ENCODE measurements around the gene STARD7.
"Not testable (repeated sequence)": the region's sequence is repeated elsewhere in the genome, so short reads cannot be mapped to it uniquely, and the experiment has no call there.

The STARD7 gene

GRCh38 chr2:96163768-96164429, 44.7 kb downstream of the STARD7 start:
- no peak for DNase-seq (ENCODE audit: low spot score)

- no peak for DNase-seq (ENCODE audit: low spot score)
These were observed 45.2 kb downstream of the STARD7 start for GRCh38 chr2:96163415-96163767.

- DNase-seq (ENCODE audit: low spot score), result no peak
These were observed 46.7 kb downstream of the STARD7 start for GRCh38 chr2:96161898-96162297.

GRCh38 chr2:96160366-96160765, 48.3 kb downstream of the STARD7 start:
- not testable (repeated sequence) for DNase-seq (ENCODE audit: low spot score)

DNA sequence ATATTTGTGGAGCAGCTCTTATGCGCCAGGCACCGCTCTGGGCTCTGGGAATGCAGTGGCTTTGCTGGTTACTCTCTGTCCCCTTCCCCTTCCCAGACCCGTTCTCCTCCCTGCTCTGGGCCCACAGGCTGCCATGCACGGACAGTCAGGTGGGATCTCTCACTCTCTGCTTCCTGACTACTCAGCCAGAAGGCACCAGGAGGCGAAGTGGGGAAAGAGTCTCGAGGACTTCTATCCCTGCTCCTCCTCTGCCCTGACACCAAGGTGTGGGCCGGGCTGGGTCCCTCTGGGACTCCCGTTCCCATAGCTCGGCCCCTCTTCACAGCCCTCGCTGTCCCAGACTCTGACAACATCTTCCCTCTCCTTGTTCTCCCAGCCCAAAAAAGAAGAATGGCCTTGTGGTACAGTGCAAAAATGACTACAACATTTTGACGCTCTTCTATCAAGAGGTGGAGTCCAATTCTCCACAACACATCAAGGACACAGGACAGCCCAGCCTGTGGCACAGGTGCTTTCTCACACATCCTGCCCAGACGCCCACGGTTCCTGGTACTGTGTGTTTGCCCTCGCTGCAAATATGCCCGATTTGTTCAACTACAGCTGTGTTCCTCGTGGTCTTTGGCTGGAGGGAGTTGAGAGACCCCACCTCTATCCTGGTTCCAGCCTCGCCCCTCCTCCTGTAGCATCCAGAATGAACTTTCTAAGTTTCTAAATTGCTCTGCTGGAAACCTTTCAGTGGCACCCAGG, 49.4 kb downstream of the STARD7 start:
- no peak for DNase-seq (ENCODE audit: low spot score)

DNA sequence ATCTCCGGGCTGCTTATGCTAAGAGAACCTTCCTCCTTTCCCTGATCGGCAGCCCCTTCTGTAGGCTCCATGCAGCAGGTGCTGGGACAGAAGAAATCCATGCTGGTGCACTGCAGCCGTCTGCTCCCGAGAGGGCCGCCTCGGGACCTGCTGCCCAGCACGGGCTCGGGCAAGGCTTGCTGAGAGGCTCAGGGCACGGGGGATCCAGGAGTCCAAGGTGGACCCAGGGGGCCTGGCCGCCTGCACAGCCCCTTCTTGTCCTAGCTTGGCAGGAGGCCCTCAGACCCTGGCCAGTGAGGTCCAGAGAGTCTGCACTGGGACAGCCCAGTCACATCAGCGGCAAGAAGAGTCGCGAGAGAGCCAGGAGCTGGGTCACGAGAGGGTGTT, 50.1 kb downstream of the STARD7 start:
- DNase-seq (ENCODE audit: low spot score), result no peak

DNA sequence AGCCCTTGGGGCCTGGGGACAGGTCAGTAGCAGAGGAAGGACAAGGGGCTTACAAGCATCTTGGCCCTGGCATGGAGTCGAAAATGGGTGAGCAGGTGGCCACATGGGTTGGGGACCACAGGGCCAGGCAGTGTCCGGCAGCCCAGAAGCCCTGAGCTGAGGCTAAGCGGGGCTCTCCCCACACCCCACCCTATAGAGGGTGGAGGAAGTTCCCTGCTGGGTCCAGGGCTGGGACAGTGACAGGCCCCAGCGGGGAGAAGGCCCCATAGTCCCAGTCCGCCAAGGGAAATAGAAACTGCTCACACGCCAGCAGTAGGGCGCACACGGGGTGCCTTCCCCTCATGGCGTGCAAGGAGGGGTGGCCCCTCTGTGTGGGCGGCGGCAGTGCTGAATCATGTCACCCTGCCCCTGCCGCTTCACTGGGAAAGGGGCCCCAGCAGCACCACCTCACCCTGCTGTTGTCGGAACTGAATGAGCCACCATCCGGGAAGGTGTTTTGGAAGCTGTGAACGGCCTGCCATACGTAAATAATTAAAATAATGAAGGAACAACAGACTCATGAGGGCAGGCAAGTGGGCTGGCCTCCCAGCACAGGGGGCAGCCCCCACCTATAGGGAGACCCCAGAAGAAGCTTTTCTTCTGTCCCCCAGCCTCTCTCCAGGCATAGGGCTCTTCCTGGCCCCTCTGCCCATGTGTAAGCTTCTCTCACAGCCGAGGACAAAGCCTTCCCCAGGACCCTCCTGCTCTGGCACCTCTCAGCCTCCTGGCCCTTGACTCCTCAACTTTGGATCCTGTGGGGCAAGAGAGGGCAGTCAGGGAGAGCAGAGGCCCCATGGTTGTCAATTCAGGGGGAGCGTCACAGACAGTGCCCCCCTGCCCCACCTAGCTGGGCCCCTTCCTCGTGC, 50.7 kb downstream of the STARD7 start:
- no peak for DNase-seq (ENCODE audit: low spot score)

- no peak for DNase-seq (ENCODE audit: low spot score)
These were observed 51.5 kb downstream of the STARD7 start for GRCh38 chr2:96156926-96157648.

DNA sequence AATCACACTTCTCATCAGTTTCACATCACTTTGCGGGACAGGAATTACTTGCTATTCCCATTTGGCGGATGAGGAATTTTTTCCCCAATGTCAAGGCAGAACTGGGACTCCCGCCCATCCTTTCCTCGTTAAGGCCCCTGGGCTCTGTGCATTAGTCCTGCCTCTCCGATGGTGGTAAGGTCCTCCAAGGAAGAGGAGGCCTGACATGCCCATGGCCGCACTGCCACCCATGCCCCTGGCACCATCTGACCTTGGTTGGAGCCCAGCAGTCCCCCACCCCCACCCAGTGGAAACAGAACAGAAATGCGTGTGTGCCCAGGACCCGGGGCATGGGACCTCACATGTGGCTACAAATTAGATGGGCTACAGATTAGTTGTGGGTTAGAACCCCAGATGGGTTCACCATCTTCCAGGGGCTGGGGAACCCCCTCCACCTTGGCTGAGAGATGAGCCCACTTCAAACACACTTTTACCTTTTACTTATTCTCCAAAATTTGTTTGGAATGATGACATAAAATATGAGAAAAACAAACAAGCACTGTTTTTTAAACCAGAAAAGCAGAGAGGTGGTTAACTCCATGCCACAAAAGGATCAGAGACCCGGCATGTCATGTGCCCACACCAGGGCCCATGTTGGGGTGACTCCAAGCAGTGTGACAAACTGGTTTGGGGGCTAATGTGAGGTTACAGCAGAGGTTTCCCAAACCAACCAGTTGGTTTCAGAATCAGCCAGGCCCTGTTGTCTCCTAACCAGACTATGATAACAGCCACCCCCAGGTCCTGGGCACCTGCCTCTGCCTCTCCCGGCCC, 52.4 kb downstream of the STARD7 start:
- no peak for DNase-seq (ENCODE audit: low spot score)

GRCh38 chr2:96154506-96155380, 53.9 kb downstream of the STARD7 start:
- DNase-seq (ENCODE audit: low spot score), result no peak

- no peak for DNase-seq (ENCODE audit: low spot score)
These were observed 54.6 kb downstream of the STARD7 start for GRCh38 chr2:96153991-96154431.

DNA sequence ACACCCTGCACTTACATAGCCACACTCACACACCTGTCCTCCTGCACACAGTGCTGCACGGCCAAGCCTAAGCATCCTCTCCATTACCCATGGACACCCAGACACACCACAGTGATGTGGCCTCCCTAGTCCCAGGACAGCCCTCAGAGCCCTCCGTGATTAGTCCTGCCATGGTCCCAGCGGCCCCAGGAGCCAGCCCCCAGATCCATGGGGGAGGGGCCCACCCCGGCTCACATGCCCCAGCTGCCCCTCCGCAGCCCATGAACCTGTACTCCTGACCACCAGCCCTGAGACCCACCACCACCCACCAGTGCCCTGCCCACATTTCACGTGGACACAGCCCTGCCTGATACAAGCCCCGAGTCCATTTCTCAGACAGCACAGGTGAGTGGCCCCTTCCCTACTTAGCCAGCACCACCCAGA, 55.3 kb downstream of the STARD7 start:
- no peak for DNase-seq (ENCODE audit: low spot score)

- no peak for DNase-seq (ENCODE audit: low spot score)
These were observed 56.1 kb downstream of the STARD7 start for GRCh38 chr2:96152304-96153161.

DNA sequence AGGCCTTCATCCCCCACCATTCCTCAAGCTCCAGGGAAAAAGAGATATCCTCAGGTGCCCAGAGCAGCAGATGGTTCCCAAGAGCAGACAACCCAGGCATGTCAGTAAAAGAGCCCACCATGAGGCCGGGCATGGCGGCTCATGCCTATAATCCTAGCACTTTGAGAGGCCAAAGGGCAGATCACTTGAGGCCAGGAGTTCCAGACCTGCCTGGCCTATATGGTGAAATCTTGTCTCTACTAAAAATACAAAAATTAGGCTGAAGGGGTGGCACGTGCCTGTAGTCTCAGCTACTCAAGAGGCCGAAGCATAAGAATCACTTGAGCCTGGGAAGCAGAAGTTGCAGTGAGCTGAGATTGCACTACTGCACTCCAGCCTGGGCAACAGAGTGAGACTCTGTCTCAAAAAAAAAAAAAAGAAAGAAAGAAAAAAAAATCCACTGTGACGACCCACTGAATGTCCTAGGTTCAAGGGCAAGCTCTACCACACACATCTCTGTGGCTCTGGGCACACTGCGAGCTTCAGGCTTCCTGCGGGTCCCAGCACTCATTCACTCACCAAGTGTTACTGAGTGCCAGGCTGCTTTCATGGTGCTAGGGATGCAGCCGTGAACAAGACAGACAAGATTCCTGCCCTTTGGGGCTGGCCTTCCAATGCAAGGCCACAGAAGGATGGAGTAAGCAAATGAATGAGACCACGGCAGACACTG, 56.9 kb downstream of the STARD7 start:
- DNase-seq (ENCODE audit: low spot score), result no peak

DNA sequence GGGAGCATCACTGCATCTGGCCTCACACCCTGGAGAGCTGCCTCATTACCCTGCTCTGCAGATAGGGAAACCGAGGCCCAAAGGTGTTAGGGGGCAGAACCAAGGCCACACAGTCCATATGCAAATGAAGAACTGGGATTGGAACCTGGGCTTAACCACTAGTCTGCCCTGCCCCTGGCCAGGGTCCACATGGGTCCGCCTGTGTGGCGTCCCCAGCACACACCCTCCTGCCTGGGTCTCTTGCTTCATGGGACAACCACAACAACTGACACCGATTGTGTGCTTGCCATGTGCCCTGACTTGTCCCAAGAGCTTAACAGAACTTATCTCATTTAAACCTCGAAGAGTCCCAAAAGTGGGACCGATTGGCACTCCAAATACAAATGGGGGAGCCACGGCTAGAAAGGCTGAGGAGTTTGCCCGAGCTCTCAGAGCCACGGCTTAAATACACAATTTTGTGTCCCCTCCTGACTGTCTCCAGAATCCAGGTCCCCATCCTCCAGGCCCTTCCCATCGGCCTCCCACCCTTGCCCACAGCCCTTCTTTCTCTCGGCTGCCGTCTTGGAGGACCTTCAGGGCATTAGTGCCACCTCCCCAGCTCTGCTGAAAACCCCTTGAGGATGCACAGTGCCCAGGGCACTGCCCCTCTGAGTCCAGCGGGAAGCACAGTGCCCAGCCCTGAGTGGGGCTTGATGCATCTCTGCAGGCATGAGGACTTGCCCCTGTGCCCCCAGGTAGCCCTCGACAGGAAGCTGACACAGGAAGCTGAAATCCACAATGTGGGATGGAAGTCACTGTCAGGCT, 57.6 kb downstream of the STARD7 start:
- no peak for DNase-seq (ENCODE audit: low spot score)

DNA sequence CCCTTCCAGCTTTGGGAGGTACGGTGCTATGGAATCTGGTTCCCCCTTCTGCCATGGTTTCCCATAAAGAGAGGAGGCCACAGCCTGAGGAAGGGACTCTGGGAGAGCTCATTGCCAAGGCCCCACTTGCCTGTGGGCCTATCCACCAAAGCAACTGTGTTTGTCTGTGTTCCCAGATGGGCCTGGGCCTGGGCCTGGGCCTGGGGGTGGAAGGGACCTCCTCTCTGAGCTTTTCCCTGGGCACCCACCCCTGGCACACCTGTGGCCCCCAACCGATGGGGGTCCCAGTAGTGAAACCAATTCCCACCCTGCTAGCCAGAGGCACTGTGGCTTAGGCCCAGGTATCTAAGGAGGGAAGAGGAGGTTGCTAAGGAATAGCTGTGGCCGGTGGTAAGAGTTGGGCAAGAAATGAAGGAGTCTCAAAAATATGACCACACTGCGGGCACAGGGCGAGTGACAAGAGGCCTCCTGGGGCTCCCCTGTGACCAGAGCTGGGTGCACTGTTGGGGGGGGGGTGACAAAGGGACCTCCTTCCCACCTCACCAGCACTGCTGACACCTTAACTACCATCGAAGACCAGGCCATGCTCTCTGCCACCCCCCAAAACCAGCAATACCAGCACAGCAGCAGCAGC, 58.5 kb downstream of the STARD7 start:
- DNase-seq (ENCODE audit: low spot score), result no peak
